ENCODE results near the gene WDR81.

WDR81 gene

DNA sequence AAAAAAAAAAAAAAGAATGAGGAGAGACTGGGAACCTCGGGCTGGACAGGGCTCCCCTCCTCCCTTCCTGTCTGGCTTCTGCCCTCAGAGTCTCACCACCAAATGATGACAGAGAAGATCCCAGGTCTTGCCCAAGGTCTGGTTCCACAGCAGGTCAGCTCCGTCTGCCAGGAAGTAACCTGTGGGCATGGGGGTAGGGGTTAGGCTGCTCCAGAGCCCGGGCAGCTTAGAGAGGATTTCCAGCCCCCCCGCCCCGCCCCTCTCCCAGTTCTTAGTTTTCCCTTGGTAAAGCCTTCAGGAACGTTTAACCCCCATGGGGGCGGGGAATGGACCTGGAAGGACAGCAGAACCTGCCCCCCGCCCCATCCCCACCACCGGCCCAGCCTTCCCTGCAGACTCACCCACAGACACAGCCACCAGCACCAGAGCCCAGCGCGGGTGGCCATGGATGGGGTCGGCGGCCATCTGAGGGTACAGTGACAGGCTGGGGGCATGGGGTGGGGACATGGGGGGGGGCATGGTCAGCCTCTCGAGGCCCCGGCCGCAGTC, 15.0 kb upstream of the WDR81 start:
- no peaks in the 10 kb centered on the region for H3K79me2 ChIP-seq (ENCODE audit: control insufficient read depth, low read length)
- no peaks in the 10 kb centered on the region for H3K36me3 ChIP-seq (ENCODE audit: control insufficient read depth, low read length)
- peak overlapping the region; percentile 51 for H3K4me2 ChIP-seq (ENCODE audit: low read length)
- H3K4me3 ChIP-seq (ENCODE audit: low read length): peak overlapping the region; percentile 17; the same call in 1 of the 2 replicates
- H3K4me1 ChIP-seq (ENCODE audit: control insufficient read depth, low read length): peaks cover 14% of the 10 kb centered on the region
- TF ChIP-seq, protein P1, sequence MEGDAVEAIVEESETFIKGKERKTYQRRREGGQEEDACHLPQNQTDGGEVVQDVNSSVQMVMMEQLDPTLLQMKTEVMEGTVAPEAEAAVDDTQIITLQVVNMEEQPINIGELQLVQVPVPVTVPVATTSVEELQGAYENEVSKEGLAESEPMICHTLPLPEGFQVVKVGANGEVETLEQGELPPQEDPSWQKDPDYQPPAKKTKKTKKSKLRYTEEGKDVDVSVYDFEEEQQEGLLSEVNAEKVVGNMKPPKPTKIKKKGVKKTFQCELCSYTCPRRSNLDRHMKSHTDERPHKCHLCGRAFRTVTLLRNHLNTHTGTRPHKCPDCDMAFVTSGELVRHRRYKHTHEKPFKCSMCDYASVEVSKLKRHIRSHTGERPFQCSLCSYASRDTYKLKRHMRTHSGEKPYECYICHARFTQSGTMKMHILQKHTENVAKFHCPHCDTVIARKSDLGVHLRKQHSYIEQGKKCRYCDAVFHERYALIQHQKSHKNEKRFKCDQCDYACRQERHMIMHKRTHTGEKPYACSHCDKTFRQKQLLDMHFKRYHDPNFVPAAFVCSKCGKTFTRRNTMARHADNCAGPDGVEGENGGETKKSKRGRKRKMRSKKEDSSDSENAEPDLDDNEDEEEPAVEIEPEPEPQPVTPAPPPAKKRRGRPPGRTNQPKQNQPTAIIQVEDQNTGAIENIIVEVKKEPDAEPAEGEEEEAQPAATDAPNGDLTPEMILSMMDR (IDR thresholded peaks at IDR 0.05; ENCODE audit: low read depth, low read length, poor library complexity, severe bottlenecking): no peak
- TF ChIP-seq EZH2phosphoT487 (IDR thresholded peaks at IDR 0.05; ENCODE audit: borderline replicate concordance, low read length): no peak
- H3F3A ChIP-seq (ENCODE audit: control insufficient read depth, insufficient read depth): 0 out of 2 replicates have a peak, but pooled peaks cover 3% of the 10 kb centered on the region
- H4K20me1 ChIP-seq (ENCODE audit: control insufficient read depth, insufficient read depth, low read depth, low read length): no peaks in the 10 kb centered on the region
- H3K9me3 ChIP-seq (ENCODE audit: control insufficient read depth, insufficient read depth, low read length): no peaks in the 10 kb centered on the region
- H3K27ac ChIP-seq (ENCODE audit: low read depth, low read length): no peak overlapping the region
- H3K27me3 ChIP-seq (ENCODE audit: control insufficient read depth, low read length): peaks cover 73% of the 10 kb centered on the region
- H3K9me2 ChIP-seq (replicated peaks; ENCODE audit: control insufficient read depth, low read length): no peaks in the 10 kb centered on the region

DNA sequence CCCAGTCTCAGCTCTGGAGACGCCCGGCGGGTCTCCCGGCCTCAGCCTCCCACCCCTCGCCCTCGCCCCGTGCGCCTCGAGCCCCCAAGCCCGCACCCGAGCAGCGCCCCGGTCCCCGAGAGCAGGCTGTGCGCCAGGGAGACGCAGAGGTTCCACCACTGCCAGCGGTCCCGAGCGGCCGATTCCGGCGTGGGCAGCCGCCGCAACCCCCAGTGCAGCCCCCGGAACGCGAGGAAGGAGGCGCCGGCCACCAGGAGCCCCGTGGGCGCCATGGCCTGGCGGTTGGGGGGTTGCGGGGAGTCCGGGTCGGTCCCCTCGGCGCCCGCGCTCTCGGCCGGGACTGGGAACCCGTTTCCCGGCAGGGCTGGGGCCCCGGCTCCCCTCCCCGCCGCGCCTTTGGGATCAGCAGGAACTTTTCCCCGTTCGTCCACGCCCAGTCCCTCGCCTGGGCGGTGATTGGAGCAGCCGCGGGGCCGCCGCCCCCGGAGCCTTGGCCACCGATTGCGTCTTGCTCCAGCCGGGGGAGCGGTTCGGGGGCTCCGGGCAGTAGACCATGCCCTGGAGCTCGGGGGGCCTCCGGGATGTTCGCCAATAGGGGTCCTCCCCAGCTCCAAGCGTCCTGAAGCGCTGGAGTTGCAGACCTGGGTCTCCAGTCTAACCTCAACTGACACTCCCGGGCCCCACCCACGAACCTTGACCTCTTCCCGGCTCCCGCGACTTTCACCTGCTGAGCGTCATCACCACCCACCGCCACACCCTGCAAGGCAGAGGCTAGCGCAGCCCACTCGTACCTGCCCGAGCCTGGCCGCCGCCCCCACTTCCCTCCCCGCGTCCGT, 14.3 kb upstream of the WDR81 start, which contains the start of gene TLCD2:
TLCD2 (minus strand) TSS at position 407 of the 836 bp plus-strand sequence; CDS start at position 272, 135 bp downstream.
- H3K4me2 ChIP-seq (ENCODE audit: low read length): peak within 1 kb of the TSS; percentile 51
- TF ChIP-seq EZH2phosphoT487 (IDR thresholded peaks at IDR 0.05; ENCODE audit: borderline replicate concordance, low read length): peak; percentile 91; the same call in 1 of the 2 replicates
- TF ChIP-seq, protein P1 (IDR thresholded peaks at IDR 0.05; ENCODE audit: low read depth, low read length, poor library complexity, severe bottlenecking): no peak
- no peaks in the 10 kb centered on the region for H3K36me3 ChIP-seq (ENCODE audit: control insufficient read depth, low read length)
- no peak within 1 kb of the TSS for H3K27ac ChIP-seq (ENCODE audit: low read depth, low read length)
- H3K27me3 ChIP-seq (ENCODE audit: control insufficient read depth, low read length): peaks cover 79% of the 10 kb centered on the region
- H3K9me3 ChIP-seq (ENCODE audit: control insufficient read depth, insufficient read depth, low read length): no peaks in the 10 kb centered on the region
- no peaks in the 10 kb centered on the region for H3K79me2 ChIP-seq (ENCODE audit: control insufficient read depth, low read length)
- H3K4me1 ChIP-seq (ENCODE audit: control insufficient read depth, low read length): peaks cover 21% of the 10 kb centered on the region
- H3K9me2 ChIP-seq (replicated peaks; ENCODE audit: control insufficient read depth, low read length): no peaks in the 10 kb centered on the region
- 0 out of 2 replicates have a peak, but pooled peaks cover 3% of the 10 kb centered on the region for H3F3A ChIP-seq (ENCODE audit: control insufficient read depth, insufficient read depth)
- no peaks in the 10 kb centered on the region for H4K20me1 ChIP-seq (ENCODE audit: control insufficient read depth, insufficient read depth, low read depth, low read length)
- H3K4me3 ChIP-seq (ENCODE audit: low read length): peak within 1 kb of the TSS; percentile 17; the same call in 1 of the 2 replicates

DNA sequence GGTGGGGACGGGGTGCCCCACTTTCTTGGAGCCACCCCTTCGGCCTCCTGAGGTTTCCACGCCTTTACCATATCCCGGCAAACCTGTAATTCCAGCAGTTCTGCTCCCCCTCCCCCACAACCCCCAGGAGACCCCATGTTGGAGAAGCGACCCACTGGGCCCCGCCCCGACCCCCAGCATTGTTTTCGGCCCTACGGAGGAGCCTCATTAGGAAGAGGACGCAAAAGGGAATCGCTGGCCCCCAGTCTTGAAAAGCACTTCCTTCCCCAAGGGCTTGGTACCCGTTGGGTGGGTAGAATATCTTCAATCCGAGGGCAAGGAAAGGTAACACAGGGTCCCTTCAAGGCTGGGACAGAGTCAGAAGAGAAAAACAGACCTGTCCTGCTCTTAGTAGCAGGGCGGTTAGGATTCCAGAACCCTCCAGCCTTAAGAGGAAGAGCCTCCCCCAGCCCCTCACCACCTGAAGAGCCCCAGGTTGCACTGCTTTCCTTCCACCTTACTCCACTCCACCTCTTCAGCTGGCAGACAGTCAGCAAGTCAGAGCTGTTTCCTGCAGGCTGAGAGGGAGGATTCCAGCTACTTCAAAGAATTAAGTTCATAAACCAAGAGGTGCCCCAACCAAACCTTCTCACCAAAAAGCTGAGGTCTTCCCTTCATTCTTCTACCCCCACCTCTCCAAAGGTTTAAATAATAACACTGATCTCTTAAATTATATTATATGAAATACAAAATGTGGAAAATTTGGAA, 13.5 kb upstream of the WDR81 start:
- Histone ChIP-seq H3F3A (ENCODE audit: control insufficient read depth, insufficient read depth) (0 out of 2 replicates have a peak, but pooled peaks cover 3% of the 10 kb centered on the region), H3K9me3 (ENCODE audit: control insufficient read depth, insufficient read depth, low read length) (no peaks in the 10 kb centered on the region), H3K4me2 (ENCODE audit: low read length) (no peak overlapping the region; the same call in 1 of the 2 replicates), H3K79me2 (ENCODE audit: control insufficient read depth, low read length) (no peaks in the 10 kb centered on the region), H3K27me3 (ENCODE audit: control insufficient read depth, low read length) (peaks cover 78% of the 10 kb centered on the region), H3K4me1 (ENCODE audit: control insufficient read depth, low read length) (peaks cover 27% of the 10 kb centered on the region), H3K9me2 (replicated peaks; ENCODE audit: control insufficient read depth, low read length) (no peaks in the 10 kb centered on the region), H3K36me3 (ENCODE audit: control insufficient read depth, low read length) (no peaks in the 10 kb centered on the region), H3K4me3 (ENCODE audit: low read length) (no peak overlapping the region), H4K20me1 (ENCODE audit: control insufficient read depth, insufficient read depth, low read depth, low read length) (no peaks in the 10 kb centered on the region), H3K27ac (ENCODE audit: low read depth, low read length) (no peak overlapping the region)
- TF ChIP-seq EZH2phosphoT487 (IDR thresholded peaks at IDR 0.05; ENCODE audit: borderline replicate concordance, low read length): 0 out of 2 replicates have a peak, but pooled peaks have one; percentile 84
- TF ChIP-seq, protein P1 (IDR thresholded peaks at IDR 0.05; ENCODE audit: low read depth, low read length, poor library complexity, severe bottlenecking): no peak

All from DOHH2 (cell line).